ENCODE results near the gene C2orf49.
A peak's percentile ranks its signal among the peaks of the same experiment; 100 is the strongest.
"Not testable (repeated sequence)": the region's sequence is repeated elsewhere in the genome, so short reads cannot be mapped to it uniquely, and the experiment has no call there.

The C2orf49 gene

DNA sequence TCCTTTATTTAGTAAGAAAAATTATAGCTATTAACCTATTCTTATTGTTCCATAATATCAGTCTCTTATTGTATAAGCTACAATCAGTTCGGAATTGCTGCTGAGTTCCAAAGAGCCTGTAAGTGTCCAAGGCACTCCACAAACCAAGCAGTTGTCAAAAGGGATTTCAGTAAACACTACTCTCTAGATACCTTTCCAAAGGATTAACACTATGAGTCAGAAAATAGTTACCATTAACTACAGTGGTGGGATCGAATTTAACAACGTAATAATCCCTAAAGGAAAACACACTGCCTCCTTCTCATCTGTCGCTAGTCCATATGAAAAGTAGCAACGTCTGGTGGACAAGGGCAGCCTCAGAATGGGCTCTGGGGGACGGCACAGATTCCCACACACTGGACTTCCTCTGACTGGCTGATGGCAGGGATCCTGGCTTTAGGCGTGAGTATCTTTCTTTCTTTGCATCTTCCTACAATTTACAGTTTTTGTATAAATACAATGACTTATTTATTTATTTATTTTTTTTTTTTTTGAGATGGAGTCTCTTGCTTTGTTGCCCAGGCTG, 16.6 kb upstream of the C2orf49 start:
- no peak for DNase-seq (ENCODE audit: low read depth, low spot score)
- H3K27ac ChIP-seq, result no peak overlapping the region

GRCh38 chr2:105321875-105322646, 15.3 kb upstream of the C2orf49 start:
- H3K27ac ChIP-seq, result no peak overlapping the region

DNA sequence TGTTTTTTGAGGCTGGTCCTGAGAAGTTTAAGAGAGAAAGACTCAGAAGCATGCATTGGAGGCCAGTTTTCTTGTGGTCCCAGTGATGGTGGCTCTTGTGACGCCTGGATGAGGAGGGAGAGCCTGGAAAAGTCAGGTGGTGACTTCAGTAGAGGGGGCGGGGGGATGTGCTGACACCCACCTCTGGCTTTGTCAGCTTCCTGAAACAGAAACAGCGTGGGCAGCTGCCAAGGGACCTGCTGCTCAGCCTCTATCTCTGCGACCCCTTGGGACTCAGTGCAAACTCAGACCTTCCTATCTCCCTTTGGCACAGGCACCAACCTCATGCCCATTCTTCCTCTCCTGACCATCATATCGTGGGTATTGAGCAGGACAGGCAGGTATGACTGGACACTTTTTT, 14.2 kb upstream of the C2orf49 start:
- DNase-seq (ENCODE audit: low read depth, low spot score), result no peak
- H3K27ac ChIP-seq, result no peak overlapping the region

More at GRCh38 chr2:105321875-105322646, 15.3 kb upstream of the C2orf49 start:
- no peak for DNase-seq (ENCODE audit: low read depth, low spot score)

DNA sequence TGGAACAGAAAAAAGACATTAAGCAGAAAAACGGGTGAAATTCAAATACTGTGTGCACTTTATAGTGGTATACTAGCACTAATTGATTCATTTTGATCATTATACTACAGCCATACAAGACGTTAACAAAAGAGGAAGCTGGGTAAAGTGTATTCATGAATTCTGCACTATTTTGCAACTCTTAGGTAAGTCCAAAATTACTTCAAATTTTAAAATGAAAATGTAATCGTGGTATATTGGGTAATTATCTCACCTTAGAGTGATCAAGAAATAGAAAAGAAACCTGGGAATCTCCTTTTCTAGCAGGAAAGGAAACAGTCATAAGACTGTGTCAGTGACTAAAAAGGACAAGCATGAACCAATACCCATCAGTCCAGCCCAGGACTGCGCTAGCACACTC, 13.2 kb upstream of the C2orf49 start:
- no peak for DNase-seq (ENCODE audit: low read depth, low spot score)
- H3K27ac ChIP-seq, result peak overlapping the region; percentile 89

GRCh38 chr2:105324732-105325131, 12.6 kb upstream of the C2orf49 start:
- peak; percentile 27 for DNase-seq (ENCODE audit: low read depth, low spot score)
- H3K27ac ChIP-seq, result peak overlapping the region; percentile 89

- DNase-seq (ENCODE audit: low read depth, low spot score), result no peak
- H3K27ac ChIP-seq, result peak overlapping the region; percentile 89
Observed at GRCh38 chr2:105325389-105325963, 11.9 kb upstream of the C2orf49 start.

GRCh38 chr2:105327271-105327670, 10.1 kb upstream of the C2orf49 start:
- H3K27ac ChIP-seq; DNase-seq (ENCODE audit: low read depth, low spot score): not testable (repeated sequence)

DNA sequence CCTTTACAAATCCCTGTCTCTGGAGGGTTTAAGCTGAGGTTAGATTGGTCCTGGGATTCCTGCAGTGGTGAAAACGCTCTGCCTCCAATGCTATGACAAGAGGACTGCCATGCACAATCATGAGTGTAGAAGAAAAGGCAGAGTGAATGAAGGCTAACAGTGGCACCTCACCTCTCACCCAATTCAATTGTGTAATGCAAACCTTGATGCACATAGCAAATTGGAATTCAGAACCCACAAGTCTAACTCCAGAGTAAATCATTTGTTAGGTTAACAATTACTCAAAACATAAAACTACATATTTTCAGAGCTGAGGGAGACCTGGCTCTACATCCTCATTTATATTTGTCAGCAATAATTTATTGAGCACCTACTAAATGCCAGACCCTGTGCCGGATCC, 9.7 kb upstream of the C2orf49 start:
- no peak for DNase-seq (ENCODE audit: low read depth, low spot score)
- no peak overlapping the region for H3K27ac ChIP-seq

DNA sequence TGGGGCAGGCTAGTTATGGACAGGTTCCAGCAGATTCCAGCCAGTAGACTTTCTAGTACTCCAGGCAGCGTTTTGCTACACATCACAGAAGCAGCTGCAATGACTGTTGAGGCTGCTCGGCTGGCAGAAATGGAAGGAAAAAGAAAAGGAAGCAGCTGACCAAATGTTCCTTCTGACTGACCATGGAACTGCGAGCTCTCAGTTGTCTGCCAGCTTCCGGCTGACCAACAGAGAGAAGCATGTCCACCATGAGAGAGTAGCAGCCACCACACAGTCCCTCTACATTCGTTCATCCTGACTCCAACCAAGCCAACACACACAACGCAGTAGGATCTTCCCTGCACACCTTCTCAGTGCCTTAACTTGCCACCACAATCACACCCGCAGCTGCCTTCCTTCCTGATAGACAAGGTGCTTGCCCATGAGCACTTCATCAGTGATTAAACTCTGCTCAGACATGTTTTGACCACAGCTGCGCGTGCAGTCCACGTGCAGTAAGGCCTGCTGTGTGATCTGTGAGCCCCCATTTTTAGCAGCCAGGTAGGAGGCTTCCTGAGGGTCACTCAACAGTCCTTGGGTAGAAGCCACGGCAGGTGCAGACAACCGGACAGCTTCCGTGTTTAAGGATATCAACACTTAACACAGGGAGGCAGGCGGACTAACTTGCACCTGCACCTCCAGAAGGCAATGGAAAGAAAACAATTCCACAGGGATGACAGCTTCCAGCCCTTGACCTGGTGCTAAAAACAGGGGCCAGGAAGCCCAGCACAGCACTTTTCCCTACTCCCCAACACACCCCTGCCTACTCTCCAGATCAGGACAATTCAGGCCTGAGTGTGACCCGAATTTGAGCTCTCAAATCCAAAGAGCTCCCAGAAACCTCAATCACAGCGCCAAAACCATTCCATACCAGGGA, 8.8 kb upstream of the C2orf49 start:
- DNase-seq (ENCODE audit: low read depth, low spot score), result peak; percentile 31
- H3K27ac ChIP-seq, result peak overlapping the region; percentile 82

- DNase-seq (ENCODE audit: low read depth, low spot score), result no peak
- H3K27ac ChIP-seq, result peak overlapping the region; percentile 82
Observed at GRCh38 chr2:105329197-105329554, 8.2 kb upstream of the C2orf49 start.

DNA sequence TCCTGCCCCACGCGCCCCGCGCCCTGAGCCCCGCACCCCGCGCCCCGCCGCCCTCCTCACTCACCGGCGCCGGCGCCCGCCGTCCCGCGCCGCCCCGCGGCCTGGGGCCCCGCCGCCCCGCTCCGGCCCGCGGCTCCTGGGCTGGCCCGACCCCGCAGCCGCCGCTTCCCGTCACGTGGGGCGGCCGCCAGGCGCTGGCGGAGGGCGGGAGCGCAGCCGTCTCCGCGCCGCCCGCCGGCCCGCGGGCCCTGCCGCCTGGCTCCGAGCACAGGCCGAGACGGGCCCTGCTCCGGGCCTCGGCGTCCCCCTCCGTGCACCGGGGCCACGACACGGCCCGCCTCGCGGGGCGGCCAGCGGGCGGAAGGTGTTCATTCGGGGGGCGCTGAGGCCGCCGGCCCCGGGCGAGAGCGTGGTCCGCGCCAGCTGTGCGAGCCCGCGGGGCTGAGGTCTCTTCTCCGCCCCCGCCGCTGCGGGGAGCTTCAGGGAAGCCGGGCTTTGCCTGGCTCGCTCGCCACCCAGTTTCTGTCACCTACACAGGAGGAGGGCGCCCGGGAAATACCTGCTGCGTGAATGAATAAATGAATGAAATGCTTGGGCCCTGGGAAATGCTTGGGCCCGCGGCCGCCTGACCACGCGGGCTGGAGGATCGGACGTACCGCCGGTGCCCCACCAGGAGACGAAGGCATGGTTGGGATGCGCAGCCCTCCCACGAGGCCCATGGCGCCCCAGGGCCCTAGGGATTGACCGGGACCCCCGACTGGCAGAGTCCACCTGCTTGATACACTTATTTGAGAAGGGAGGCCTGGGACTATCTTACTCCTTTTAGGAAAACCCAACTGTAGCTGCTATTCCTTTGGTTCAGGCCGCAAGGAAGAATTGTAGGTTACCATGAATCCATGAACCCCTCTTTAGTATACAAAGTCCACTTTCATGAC, 7.5 kb upstream of the C2orf49 start, which contains the start of gene TGFBRAP1:
TGFBRAP1 (minus strand) TSS at position 175 of the 935 bp plus-strand sequence. CDS start 21,434 bp downstream, outside the sequence.
- DNase-seq (ENCODE audit: low read depth, low spot score), result no peak
- H3K27ac ChIP-seq, result peak within 1 kb of the TSS; percentile 82

DNA sequence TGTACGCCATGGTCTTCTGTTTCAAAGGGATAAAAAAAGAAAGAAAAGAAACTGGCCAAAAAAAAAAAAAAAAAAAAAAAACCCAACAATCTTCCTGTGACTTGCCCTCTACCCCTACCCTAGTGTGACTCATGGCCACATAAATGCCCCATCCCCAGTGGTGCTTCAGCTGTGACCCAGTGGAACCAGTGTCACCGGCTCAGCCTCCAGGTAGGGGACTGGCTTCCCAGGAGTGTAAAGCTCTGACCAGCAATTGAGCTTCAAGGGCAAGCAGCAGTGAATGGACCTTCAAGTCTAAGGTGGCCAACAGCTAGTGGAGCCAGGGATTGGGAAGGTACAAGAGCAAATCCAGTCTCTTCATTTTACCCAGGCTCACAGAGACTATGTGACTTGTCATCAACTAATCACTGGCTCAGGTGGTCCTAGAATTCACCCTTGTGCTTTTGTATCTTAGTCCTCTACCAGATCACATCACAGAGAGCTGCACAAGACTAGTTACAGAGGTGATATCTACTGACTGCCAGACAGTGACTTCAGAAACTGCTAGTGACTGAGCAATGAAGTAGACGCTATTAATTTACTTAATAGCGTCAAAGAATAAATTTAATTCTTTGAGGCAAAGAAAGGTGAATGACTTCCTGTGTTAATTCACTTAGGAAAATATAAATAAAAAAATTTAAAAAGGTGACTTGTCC, 6.5 kb upstream of the C2orf49 start:
- DNase-seq (ENCODE audit: low read depth, low spot score), result no peak
- H3K27ac ChIP-seq, result peak overlapping the region; percentile 82

- H3K27ac ChIP-seq, result no peak overlapping the region
- no peak for DNase-seq (ENCODE audit: low read depth, low spot score)
Observed at GRCh38 chr2:105334211-105334610, 3.1 kb upstream of the C2orf49 start.

- H3K27ac ChIP-seq, result no peak overlapping the region
- DNase-seq (ENCODE audit: low read depth, low spot score), result no peak
Observed at GRCh38 chr2:105335469-105335868, 1.9 kb upstream of the C2orf49 start.

- DNase-seq (ENCODE audit: low read depth, low spot score), result no peak
- peak overlapping the region; percentile 89 for H3K27ac ChIP-seq
Observed at GRCh38 chr2:105336786-105337121, 586 bp upstream of the C2orf49 start.

GRCh38 chr2:105338020-105338385, 663 bp downstream of the C2orf49 start:
- peak overlapping the region; percentile 89 for H3K27ac ChIP-seq
- DNase-seq (ENCODE audit: low read depth, low spot score), result no peak

- no peak for DNase-seq (ENCODE audit: low read depth, low spot score)
- no peak overlapping the region for H3K27ac ChIP-seq
Observed at GRCh38 chr2:105339414-105339813, 2.1 kb downstream of the C2orf49 start.

DNA sequence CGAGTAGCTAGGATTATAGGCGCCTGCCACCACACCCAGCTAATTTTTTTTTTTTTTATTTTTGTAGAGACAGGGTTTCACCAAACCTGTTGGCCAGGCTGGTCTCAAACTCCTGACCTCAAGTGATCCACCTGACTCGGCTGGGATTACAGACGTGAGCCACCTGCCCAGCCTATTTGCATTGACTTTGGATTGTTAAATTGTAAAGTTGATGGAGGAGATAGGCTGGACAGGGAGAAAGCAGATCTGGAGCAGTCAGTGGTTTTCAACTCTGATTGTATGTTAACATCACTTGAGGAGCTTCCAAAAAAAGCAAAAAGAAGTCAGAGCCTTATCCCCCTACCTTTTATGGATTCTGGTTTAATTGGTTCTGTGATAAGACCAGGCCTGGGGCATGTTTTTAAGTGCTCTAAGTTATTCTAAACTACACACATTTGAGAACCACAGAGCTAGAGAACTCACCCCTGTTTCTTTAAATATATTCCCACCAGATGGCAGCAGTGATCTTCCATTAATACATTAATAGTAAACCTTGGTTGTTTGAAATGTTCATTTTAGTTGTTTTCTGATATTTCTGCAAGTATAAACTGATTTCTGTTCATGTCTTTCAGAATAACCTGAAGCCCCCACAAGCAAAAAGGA, 7.5 kb downstream of the C2orf49 start:
- no peak for DNase-seq (ENCODE audit: low read depth, low spot score)
- H3K27ac ChIP-seq, result no peak overlapping the region

GRCh38 chr2:105357122-105357521, 19.8 kb downstream of the C2orf49 start:
- DNase-seq (ENCODE audit: low read depth, low spot score), result no peak
- H3K27ac ChIP-seq, result no peak overlapping the region
